Medulla oblongata (tissue), 1 donor: ENCODE results near the gene SERINC5.
"Not testable (repeated sequence)": the region's sequence is repeated elsewhere in the genome, so short reads cannot be mapped to it uniquely, and the experiment has no call there.

Experiments used
- DNase-seq: peaks from one replicate; pipeline ENCODE4 v3.0.0-alpha.2; 2015; ENCODE audit errors: extremely low spot score

SERINC5 gene

DNA sequence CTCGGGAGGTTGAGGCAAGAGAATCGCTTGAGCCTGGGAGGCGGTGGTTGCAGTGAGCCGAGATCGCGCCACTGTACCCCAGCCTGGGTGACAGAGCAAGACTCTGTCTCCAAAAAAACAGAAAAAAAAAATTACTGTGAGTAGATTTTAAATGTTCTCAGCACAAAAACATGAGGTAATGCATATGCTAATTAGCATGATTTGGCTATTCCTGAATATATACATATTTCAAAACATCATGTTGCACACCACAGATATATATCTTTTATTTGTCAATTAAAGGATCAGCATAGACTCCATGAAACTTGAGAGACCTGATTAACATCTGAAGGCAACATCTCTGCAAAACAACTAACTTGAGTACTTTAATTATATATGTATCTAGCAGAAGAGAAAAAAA lies 117.4 kb downstream of the SERINC5 start:
- no peak for DNase-seq

DNA sequence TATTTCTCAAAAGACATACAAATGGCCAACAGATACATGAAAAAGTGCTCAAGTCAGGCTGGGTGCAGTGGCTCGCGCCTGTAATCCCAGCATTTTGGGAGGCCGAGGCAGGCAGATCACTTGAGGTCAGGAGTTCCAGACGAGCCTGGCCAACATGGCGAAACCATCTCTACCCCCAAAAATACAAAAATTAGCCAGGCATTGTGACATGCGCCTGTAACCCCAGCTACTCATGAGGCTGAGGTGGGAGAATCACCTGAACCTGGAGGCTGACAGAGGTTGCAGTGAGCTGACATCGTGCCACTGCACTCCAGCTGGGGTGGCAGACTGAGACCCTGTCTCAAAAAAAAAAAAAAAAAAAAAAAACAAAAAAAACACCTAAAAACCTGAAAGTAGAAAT lies 119.0 kb downstream of the SERINC5 start:
- DNase-seq, result not testable (repeated sequence)

DNA sequence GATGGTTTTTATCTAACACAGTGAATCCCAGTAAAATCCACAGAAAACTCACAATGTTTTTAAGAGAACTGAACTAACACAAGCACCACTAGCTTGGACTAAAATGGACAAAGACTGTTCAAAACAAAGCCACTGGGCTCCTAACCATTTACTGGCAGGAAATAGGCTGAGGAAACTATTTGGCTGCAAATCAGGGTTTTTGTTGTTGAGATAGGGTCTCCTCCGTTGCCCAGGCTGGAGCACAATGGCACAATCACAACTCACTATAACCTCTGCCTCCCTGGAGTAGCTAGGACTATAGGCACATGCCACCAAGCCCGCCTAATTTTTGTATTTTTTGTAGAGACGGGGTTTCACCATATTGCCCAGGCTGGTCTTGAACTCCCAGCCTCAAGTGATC lies 121.0 kb downstream of the SERINC5 start:
- DNase-seq, result no peak

DNA sequence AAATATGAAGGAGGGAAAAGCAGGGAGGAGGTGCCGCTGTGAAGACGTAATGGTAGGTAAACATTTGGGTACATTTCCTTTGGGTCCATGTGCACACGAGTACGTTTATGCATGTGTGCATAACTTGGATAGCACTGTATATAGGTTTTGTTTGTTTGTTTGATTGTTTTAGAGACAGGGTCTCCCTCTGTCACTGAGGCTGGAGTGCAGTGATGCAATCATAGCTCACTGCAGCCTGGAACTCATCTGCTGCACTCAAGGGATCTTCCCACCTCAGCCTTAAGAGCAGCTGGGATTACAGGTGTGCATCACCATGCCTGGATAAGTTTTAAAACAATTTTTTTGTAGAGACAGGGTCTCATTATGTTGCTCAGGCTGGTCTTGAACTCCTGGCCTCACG lies 126.7 kb downstream of the SERINC5 start:
- DNase-seq, result no peak

DNA sequence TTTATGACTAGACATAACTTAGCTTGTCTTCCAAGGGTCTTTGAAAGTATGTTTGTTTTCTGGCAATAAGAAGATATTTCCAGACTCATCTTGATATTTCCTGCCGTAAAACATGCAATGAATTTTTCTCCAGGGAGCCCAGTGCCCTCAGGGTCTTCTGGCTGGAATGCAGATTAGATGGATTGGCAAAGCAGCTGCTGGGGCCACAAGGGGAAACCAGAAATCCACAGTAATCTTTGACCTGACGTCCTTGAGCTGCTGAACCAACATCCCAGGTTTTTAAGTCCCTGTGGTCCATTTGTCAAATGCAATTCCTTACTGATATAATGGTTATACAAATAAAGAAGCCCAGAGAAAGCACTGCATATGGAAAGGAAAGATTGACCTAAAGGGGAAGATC lies 127.7 kb downstream of the SERINC5 start:
- DNase-seq, result no peak

DNA sequence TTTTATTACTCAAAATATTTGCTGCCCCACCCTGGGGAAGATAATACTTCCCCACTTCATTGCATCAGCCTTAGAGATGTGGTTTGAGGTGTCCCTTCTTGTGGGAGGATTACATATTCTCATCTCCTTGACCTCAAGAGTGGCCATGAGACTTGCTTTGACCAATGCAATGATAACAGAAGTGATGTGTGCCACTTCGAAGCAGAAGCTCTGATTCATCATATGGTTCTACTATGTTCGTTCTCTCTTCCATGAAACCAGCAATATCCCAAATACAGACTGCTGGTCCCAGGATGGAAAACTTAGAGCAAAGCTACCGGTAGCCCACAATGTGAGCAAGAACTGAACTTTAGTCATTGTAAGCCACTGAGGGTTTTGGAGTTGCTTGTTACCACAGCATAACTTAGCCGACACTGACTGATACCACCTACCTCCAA lies 128.7 kb downstream of the SERINC5 start:
- DNase-seq, result no peak

DNA sequence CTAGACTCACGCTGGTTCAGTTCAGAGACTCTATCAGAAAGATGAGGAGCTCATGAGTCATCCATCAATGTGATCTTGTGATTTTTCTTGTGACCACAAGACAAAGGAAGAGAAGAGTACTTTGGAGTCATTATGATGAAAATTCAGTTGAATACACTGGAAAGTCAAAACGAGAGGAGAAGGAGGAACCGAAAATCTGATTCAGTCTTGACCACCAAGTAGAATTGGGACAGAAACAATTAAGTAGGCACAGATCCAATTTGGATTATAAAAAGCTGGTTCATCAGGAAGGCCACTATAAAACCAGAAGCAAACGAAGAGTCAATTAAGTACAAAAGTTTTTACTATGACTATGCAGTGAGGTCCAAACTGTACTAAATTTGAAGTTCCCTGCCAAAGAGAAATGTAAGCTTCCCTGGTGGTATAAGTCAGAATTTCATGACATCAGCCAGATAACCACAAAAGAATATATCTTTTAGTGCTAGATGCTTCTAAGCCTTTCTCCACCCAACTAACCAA lies 129.8 kb downstream of the SERINC5 start:
- peak; percentile 92 for DNase-seq

DNA sequence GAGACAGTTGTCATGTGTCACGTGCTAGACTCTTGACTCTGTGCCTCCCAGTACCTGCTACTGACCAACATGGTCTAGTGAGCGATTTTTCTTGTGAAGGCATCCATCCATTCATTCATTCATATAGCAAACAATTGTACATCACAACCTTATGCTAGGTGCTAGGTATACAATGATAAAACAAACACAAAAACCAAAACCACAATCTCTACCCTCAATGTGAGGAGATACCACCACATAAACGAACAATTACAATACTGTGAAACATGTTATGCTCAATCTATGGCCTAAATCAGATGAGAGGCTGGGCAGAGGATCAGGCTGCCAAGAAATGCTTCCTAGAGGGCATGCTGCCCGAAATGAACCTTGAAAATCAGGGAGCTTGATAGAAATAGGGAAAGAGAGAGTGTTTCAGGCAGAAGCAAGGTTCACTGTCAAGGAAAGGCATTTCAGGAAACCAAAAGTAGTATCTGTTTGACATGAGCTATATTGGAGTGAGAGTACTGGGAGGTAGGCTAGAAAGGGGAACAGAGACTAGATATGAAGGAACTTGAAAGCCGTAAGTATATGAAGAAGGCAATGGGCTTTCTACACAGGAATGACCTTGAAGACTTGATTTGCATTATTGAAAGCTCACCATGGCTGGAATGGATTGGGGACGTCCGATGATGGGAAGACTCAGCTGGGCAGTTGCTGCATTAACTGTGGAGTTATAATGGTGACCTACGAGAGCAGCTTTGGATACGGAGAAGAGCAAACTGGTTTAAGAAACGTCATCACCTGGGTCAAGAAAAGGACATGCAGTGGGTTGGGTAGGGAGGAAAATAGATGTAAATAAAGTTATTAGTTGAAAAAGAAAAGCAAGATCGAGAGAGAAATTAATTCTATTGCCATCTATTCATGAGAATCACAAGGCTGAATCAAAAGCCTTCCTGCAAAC lies 130.6 kb downstream of the SERINC5 start:
- DNase-seq, result peak; percentile 46

DNA sequence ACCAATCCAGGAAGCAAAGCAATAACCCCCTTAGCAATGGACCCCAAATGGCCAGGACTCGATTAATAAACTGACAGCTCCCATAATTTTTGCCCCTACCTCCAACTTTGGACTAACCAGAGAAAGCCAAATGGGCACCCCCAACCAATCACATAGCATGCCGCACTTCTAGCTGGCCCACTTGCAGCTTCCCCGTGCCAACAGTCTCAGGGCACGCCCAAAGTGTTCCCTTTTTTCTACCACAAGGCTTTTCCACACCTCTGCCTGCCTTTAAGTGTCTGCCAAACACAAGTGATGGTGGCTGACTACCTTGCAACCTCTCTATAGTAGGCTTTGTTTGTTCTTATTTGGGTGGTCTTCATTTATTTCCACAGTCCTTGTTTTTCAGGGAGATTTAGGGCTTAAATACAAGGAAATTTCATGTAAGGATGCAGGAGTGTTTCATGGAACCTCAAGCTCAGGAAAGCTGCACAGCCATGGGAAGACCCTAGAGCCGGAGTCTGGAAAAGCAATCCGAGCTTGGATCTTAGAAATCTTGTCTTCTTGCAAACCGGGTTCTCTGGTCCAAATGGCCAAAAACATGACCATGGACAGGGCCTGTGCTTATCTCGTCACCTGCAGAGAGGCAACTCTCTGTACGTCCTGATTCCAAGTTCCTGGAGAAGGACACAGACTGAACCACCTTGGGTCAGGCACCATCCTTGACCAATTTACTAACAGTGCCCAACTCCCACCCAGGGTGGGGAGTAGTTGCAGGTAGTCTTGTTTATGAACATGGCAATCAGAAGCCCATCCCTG lies 131.5 kb downstream of the SERINC5 start:
- DNase-seq, result no peak

DNA sequence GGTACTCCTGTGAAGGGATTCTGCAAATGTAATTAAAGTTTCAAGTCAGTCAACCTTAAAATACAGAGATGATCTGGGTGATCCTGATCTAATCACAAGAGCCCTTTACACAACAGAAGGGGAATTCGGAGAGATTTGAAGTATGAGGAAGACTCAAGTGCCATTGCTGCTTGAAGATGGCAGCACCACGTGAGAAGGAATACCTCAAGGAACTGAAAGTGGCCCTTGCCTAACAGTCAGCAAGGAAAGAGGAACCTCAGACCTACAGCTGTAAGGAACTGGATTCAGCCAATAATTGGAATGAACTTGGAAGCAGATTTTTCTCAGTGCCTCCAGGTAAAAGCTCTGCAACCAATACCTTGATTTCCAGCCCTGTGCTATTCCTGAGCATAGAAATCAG lies 133.3 kb downstream of the SERINC5 start:
- peak; percentile 84 for DNase-seq

DNA sequence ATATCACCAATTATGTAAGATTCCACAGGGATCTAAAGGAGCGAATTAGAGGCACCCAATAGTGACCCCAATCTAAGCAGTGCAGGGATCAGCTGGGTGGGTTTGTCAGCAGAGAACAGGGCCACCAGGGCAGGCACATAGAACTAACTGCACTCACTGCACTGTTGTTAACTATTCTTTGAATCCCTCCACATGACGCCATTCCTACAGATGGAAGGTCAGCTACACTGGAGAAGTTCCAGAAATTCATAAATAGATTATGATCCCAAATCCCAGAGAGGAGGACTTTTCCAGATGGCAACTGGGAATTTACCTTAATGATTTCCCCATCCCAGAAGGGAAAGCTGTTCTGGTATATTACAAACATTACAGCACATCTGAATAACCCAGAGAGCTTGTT lies 136.5 kb downstream of the SERINC5 start:
- DNase-seq, result no peak

DNA sequence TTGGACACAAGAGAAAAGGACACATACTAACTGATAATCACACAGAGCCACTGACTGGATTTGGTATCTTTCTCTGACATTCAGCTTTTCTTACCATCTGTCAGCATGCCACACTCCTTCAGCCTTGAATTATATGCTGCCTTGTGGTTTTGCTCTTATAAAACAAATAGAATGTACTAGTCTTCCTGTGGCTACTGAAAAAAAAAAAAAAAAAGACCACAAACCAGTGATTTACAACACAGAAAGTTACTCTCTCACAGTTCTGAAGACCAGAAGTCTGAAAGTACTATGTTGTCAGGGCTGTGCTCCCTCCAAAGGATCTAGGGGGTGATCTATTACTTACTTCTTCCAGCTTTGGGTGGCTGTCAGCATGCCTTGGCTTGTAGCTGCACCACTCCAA lies 138.4 kb downstream of the SERINC5 start:
- no peak for DNase-seq

DNA sequence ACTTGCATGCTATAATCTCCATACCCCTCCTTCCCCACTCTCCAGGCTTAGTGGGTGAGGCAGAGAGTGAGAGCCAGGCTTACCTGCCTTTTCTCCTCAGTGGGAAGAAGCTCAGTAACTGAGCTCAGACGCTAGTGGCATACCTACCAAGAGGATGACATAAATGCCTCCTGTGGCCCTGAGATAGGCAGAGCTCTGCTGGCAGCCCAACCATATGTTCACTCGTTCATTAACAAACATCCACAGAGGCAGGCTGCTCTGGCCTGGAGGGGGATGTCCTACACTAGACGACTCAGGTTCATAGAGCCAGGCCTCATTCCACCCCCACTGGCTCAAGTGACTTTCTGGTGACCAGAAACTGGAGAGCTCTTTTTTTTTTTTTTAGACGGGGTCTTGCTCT lies 139.4 kb downstream of the SERINC5 start:
- DNase-seq, result no peak

DNA sequence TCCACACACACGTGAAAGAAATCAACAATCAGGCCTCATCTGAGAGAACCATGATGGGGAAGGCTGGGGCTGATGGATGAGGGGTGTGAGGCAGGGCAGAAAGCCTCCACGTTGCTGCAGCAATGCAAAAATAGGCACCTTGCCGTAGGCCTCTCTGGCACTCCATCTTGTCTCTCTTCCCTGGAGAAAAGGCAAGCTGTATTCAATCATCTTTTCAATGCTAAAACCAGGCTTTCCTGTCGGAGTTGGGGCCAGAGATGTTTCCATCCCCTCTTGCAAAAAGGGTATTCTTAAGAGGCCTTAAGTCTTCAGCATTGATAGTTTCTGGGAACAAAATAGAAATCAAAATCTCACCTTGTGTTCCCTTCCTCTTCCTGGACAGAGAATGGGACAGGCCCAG lies 139.8 kb downstream of the SERINC5 start:
- no peak for DNase-seq

DNA sequence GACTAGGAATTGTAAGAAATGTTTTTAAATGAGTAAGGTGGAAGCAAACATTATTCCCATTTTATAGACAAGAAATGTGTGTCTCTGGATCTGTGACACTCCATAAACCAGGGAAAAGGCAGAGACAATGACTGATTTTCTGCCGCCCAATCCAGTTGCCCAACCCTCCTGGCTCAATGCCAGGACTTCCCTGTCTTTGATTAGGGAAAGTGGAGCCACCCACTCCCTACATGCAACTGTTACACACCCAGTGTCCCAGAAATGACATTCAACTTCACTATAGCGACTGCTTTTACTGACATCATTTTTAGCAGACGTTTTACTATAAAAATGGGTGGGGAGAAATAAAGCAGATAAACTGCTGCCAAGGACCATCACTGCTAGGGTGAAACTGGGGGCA lies 141.0 kb downstream of the SERINC5 start:
- no peak for DNase-seq

DNA sequence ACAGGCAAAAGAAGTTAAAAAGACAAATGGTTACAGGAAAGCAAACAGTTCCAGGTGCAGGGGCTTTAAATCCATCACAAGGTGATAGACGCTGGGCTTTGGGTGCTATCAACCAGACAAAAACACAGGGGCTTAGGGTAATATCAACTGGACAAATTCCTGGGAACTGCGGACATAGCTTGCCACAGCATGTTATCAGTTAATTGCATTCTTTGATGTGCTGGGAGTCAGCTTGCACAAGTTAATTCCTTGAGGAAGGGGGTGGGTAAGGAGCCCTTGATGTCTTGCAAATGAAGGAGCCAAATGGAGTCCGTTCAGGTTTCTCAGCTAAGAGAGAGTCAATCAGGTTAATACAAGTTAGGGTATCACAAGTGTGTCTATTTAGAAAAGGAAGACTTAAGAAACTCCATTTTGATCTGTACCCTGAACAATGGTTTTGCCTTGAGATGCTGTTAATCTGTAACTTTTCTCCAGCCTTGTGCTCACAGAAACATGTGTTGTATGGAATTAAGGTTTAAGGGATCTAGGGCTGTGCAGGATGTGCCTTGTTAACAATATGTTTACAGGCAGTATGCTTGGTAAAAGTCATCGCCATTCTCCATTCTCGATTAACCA lies 144.4 kb downstream of the SERINC5 start:
- DNase-seq, result not testable (repeated sequence)

DNA sequence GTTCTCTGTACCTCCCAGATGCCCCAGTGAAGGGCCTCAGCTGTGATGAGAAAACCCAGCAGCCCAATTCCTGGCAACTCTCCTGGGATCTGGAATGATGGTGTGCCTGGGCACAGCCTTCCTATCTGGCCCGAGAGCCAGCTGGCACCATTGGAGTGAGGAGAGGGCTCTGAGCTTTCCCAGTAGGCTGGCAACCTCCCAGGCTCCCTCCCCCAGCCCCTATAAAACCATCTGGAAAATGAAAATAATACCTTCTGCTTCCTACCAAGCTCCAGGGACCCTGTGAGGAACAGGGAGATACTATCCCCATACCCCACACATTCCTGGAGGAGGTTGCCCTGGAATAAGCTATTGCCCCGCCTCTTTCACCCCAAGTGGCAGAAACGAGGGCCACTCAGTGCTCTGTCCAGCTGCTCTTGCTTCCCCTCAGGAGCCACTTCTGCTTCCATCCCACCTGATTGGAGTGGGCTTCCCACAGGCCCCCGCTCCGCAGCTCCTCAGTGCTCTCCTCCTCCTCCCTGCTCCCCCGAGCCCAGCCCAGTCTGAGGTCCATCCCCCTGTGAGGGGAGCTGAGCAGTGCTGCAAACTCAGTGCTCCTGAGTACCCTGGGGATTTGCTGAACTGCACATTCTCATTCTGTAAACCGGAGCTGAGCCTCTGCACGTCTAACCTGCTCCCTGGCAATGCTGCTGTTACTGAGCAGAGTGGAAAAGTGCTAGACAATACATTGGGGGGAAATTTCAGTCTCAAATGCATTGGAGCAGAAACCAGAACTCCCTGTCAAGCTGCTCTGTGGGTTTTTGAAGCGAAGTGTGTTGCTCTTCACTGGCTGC lies 146.0 kb downstream of the SERINC5 start:
- peak; percentile 73 for DNase-seq

DNA sequence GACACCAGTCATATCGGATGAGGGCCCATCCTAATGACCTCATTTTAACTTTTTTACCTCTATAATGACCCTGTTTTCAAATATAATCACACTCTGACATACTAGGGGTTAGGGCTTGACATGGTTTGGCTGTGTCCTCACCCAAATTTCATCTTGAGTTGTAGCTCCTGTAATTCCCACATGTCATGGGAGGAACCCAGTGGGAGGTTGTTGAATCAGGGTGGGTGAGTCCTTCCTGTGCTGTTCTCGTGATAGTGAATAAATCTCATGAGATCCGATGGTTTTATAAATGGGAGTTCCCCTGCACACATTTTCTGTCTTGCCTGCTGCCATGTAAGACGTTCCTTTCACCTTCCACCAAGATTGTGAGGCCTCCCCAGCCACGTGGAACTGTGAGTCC lies 148.9 kb downstream of the SERINC5 start:
- no peak for DNase-seq

DNA sequence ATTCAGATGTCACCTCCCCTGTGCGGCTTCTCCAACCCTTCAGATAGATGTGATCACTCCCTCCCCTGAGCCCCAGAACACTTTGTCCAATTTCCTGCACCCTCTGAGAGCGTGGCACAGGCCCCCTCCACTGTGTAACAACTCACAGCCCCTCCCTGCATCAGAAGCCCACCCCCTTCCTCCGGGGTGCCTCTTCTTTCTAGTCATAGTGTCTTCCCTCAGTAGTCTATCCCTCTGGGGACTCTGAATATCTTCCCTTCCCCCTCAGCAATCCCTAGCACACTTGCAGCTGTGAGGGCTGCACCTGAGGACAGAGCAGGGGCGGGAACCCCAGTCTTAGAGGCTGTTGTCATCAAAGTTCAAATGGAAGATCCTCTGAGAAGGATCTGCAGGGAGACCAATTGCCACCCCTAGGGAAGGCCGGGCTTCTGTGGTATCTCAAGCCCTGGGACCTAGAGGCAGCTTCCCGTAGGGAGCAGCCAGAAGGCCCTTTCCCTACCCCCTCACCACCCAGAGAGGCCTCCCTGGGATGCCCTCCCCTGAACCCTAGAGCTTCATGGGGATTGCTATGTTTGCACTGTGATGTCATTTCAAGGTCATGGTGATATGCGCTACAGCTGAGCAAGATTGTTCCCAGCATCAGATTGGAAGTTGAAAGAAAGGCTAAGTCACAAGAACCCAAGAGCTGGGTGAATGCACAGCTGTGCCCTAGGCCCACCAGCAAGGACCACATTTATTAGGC lies 150.0 kb downstream of the SERINC5 start:
- DNase-seq, result no peak

DNA sequence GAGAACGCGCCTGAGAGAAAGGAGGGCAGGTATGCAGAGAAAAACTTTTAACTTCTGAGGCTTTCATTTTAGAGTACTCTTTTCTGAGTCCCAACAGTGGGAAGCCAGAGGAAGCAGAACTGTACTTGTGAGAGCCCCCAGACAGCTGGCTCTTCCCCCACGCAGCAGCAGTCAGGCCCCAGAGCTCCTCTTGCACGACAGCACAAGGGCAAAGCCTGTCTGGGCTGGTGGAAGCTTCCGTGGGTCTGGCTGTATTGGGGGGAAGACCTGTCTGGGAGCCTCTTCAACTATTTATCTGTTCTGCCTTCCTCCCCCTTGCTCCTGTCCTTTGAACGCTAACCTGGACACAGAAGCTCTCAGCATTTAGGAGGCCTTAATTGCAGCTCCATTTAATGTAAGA lies 152.5 kb downstream of the SERINC5 start:
- DNase-seq, result no peak

DNA sequence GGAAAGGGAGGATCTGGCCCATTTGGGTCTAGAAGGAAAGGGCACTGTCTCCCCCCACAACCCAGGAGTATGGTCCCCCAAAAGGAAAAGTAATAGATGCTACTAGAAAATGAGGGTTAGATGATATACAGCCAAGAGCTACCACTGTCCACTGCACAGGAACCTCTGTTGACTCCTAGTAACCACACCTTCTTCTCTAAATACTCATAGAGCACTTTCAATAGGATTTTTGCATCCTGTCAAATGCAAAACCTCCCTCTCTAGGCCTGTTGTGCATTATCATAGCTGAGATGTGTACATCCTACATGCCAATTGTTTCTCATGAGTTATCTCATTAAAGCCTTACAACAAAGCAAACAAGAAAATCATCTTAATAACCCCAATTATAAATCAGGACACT lies 153.9 kb downstream of the SERINC5 start:
- no peak for DNase-seq
